Measurements from ENCODE around the gene OR2V2.
A peak's percentile ranks its signal among the peaks of the same experiment; 100 is the strongest.
"Not testable (repeated sequence)": the region's sequence is repeated elsewhere in the genome, so short reads cannot be mapped to it uniquely, and the experiment has no call there.

OR2V2 gene

DNA sequence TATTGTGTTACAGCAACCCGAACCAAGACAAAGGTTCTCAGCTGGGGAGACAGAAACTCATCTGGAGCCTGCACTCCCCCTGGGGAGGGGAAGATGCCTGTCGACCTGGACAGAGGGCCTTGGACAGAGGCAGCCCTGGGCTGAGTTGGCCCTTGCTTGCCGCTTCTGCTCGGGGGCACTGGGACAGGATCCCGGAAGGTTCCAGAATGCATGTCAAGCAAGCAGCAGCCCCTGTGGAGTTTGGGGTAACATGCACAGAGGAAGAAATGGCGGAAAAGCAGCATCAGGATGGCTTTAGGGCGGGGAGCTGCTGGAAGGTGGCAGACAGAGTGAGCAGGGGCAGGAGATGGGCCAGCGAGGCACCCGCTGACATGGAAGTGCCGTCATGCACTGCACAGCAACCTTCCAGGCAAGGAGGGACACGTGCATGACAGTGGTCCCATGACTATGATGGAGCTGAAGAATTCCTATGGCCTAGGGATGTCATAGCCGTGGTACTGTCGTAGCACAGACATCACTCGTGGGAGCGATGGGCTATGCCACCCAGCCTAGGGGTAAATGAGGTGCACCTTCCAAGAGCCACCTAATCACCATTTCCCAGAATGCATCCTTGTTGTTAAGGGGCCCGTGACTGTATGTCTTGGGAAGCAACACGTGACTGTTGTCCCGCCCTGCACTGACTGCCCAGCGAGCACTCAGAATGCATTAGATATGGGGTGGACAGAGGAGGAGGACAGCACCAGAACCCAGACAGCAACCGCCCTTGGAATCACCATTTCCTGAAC lies 42.6 kb upstream of the OR2V2 start:
- H3K9me3 ChIP-seq; H3K27ac ChIP-seq; intact Hi-C loops (cut with DNase I; ENCODE audit: low total_unique reads); H3K36me3 ChIP-seq; H3K4me3 ChIP-seq; H3K4me1 ChIP-seq: not testable (repeated sequence)
- peak in 1 of 2 donors; percentile 32 for DNase-seq
- peaks cover 0 to 63% of the 10 kb centered on the region in 2 donors for H3K27me3 ChIP-seq

DNA sequence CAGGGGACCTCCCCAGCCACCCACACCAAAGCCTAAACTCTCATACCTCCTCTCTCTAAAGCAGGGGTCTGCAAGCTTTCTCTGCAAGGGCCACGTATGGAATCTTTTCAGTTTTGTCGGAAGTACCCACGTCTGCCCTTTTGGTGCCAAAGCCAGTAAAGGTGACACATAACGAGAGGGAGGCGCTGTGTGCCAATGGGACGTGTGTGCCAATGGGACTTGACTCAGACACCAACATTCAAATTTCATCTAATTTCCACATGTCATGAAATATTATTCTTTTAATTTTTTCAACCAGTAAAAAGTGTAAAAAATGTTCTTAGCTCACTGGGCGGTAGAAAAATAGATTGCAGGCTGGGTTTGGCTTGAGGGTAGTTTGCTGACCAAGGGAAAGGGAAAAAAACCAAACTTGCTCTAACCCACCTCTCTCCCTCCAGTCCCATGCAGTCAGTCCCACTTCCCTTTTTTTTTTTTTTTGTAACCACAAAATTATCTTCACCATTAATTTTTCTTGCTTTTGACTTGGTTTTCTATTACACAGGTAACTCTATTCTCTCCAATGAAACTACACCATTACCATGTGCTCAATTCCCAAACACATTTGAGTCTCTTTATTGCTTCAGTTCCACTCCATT lies 41.9 kb upstream of the OR2V2 start:
- DNase-seq, result no peak

GRCh38 chr5:181107699-181108098 lies 39.7 kb upstream of the OR2V2 start:
- intact Hi-C loops (cut with DNase I; ENCODE audit: low total_unique reads), result no loop called here
- Histone ChIP-seq H3K9me3 (no peaks in the 10 kb centered on the region), H3K27me3 (peaks cover 0 to 76% of the 10 kb centered on the region in 2 donors), H3K27ac (no peak overlapping the region), H3K4me3 (no peak overlapping the region), H3K4me1 (no peaks in the 10 kb centered on the region), H3K36me3 (no peaks in the 10 kb centered on the region)
- TF ChIP-seq, protein P1, sequence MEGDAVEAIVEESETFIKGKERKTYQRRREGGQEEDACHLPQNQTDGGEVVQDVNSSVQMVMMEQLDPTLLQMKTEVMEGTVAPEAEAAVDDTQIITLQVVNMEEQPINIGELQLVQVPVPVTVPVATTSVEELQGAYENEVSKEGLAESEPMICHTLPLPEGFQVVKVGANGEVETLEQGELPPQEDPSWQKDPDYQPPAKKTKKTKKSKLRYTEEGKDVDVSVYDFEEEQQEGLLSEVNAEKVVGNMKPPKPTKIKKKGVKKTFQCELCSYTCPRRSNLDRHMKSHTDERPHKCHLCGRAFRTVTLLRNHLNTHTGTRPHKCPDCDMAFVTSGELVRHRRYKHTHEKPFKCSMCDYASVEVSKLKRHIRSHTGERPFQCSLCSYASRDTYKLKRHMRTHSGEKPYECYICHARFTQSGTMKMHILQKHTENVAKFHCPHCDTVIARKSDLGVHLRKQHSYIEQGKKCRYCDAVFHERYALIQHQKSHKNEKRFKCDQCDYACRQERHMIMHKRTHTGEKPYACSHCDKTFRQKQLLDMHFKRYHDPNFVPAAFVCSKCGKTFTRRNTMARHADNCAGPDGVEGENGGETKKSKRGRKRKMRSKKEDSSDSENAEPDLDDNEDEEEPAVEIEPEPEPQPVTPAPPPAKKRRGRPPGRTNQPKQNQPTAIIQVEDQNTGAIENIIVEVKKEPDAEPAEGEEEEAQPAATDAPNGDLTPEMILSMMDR (IDR thresholded peaks at IDR 0.05), result no peak
- no peak for DNase-seq

More for the DNA sequence above, 41.9 kb upstream of the OR2V2 start:
- H3K4me3 ChIP-seq, result no peak overlapping the region
- intact Hi-C loops (cut with DNase I; ENCODE audit: low total_unique reads), result no loop called here
- peaks cover 0 to 63% of the 10 kb centered on the region in 2 donors for H3K27me3 ChIP-seq
- peaks cover 0 to under 1% (median under 1%) of the 10 kb centered on the region in 4 donors for H3K4me1 ChIP-seq
- H3K9me3 ChIP-seq, result no peaks in the 10 kb centered on the region
- TF ChIP-seq, protein P1 (IDR thresholded peaks at IDR 0.05), result no peak
- H3K27ac ChIP-seq, result no peak overlapping the region
- no peaks in the 10 kb centered on the region for H3K36me3 ChIP-seq

GRCh38 chr5:181108578-181109165 lies 38.7 kb upstream of the OR2V2 start:
- Histone ChIP-seq H3K9me3 (no peaks in the 10 kb centered on the region), H3K36me3 (no peaks in the 10 kb centered on the region), H3K4me3 (no peak overlapping the region), H3K27me3 (peaks cover 0 to 76% of the 10 kb centered on the region in 2 donors), H3K27ac (no peak overlapping the region), H3K4me1 (no peaks in the 10 kb centered on the region)
- intact Hi-C loops (cut with DNase I; ENCODE audit: low total_unique reads), result no loop called here
- TF ChIP-seq, protein P1 (IDR thresholded peaks at IDR 0.05), result no peak
- peak in 1 of 2 donors; percentile 48 for DNase-seq

DNA sequence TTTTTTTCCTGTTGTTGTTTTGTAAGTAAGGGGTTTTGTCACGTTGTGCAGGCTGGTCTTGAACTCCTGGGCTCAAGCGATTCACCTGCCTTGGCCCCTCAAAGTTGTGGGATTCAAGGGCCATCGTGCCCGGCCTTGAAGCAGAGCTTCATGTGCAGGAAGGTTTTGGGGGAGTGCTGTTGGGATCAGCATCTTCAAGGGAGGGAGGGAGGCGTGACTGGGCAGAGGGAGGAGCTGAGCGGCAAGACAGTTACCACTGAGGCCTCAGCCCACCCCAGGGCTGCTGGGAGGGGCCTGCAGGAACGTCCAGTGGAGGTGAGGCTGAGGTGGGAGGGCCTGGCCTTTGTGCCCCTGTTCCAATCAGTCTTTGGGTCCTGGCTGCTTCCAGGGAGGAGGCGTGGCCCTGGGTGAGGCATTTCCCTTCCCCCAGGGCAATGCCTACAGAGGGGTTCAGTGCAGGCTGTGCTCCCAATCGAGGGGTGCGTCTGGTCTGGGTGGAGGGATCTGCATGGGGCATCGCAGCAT lies 37.8 kb upstream of the OR2V2 start:
- intact Hi-C loops (cut with DNase I; ENCODE audit: low total_unique reads), result no loop called here
- TF ChIP-seq, protein P1 (IDR thresholded peaks at IDR 0.05), result no peak
- no peaks in the 10 kb centered on the region for H3K36me3 ChIP-seq
- peaks cover 0 to 8% (median 0%) of the 10 kb centered on the region in 3 donors for H3K9me3 ChIP-seq
- H3K27ac ChIP-seq, result no peak overlapping the region
- H3K27me3 ChIP-seq, result peaks cover 0 to 81% of the 10 kb centered on the region in 2 donors
- peaks cover 0 to under 1% (median 0%) of the 10 kb centered on the region in 4 donors for H3K4me1 ChIP-seq
- DNase-seq, result peak in 1 of 2 donors; percentile 52
- no peak overlapping the region for H3K4me3 ChIP-seq
